GM19467 (cell line): ENCODE results near the gene UNC5C.

ENCODE experiments used
- ATAC-seq: cut with Tn5 transposase; IDR thresholded peaks from one replicate; pipeline ENCODE4 v1.9.1; 2021; ENCODE audit warnings: mild to moderate bottlenecking, moderate library complexity; ENCODE audit not compliant: unreplicated experiment

UNC5C gene

GRCh38 chr4:95524184-95524583 lies 24.6 kb downstream of the UNC5C start:
- no peak for ATAC-seq

GRCh38 chr4:95522682-95523530 lies 25.9 kb downstream of the UNC5C start:
- no peak for ATAC-seq

- ATAC-seq = no peak
Measured at GRCh38 chr4:95517576-95518345, 31.0 kb downstream of the UNC5C start.

GRCh38 chr4:95516528-95517017 lies 32.2 kb downstream of the UNC5C start:
- ATAC-seq = no peak

GRCh38 chr4:95515589-95515988 lies 33.2 kb downstream of the UNC5C start:
- ATAC-seq = no peak

- ATAC-seq = no peak
Measured at GRCh38 chr4:95513022-95513421, 35.8 kb downstream of the UNC5C start.

- no peak for ATAC-seq
Measured at GRCh38 chr4:95511477-95511876, 37.3 kb downstream of the UNC5C start.

GRCh38 chr4:95510877-95511276 lies 37.9 kb downstream of the UNC5C start:
- ATAC-seq = no peak

- ATAC-seq = no peak
Measured at GRCh38 chr4:95510145-95510544, 38.6 kb downstream of the UNC5C start.

- ATAC-seq = no peak
Measured at GRCh38 chr4:95508421-95508820, 40.4 kb downstream of the UNC5C start.

- no peak for ATAC-seq
Measured at GRCh38 chr4:95507561-95507960, 41.2 kb downstream of the UNC5C start.

- ATAC-seq = no peak
Measured at GRCh38 chr4:95507147-95507546, 41.6 kb downstream of the UNC5C start.

GRCh38 chr4:95506264-95506663 lies 42.5 kb downstream of the UNC5C start:
- no peak for ATAC-seq

GRCh38 chr4:95505799-95506198 lies 43.0 kb downstream of the UNC5C start:
- no peak for ATAC-seq

GRCh38 chr4:95505151-95505550 lies 43.6 kb downstream of the UNC5C start:
- no peak for ATAC-seq

GRCh38 chr4:95504501-95504900 lies 44.3 kb downstream of the UNC5C start:
- ATAC-seq = no peak

- no peak for ATAC-seq
Measured at GRCh38 chr4:95500361-95500760, 48.4 kb downstream of the UNC5C start.

GRCh38 chr4:95499291-95499696 lies 49.5 kb downstream of the UNC5C start:
- no peak for ATAC-seq

GRCh38 chr4:95494186-95494585 lies 54.6 kb downstream of the UNC5C start:
- no peak for ATAC-seq

- no peak for ATAC-seq
Measured at GRCh38 chr4:95478679-95479078, 70.1 kb downstream of the UNC5C start.

GRCh38 chr4:95476121-95476520 lies 72.7 kb downstream of the UNC5C start:
- ATAC-seq = no peak

- no peak for ATAC-seq
Measured at GRCh38 chr4:95472534-95472933, 76.2 kb downstream of the UNC5C start.
